ENCODE measurements around the gene DYNLT5. TPM values are rescaled to one million over a fixed set of nuclear protein-coding genes. Genes with fewer than 3 reads are reported as not detected.
"Not testable (repeated sequence)": the region's sequence is repeated elsewhere in the genome, so short reads cannot be mapped to it uniquely, and the experiment has no call there.

The DYNLT5 gene
- polyA plus RNA-seq, 1 of the 3 experiments (the other 2 are of a cell fraction): not detected

GRCh38 chr1:66723985-66724384 lies 28.3 kb upstream of the DYNLT5 start (continued):
- TF ChIP-seq JUND (IDR thresholded peaks at IDR 0.05): no peak

GRCh38 chr1:66725885-66726665 lies 26.2 kb upstream of the DYNLT5 start:
- Histone ChIP-seq H4K20me1 (ENCODE audit: insufficient read depth) (no peaks in the 10 kb centered on the region), H3K79me2 (ENCODE audit: insufficient read depth) (no peaks in the 10 kb centered on the region), H3K9ac (no peak overlapping the region), H3K27ac (ENCODE audit: low read depth in 2 of 2, low read length in 1 of 2) (peak overlapping the region in 1 of 2 experiments; percentile 48; a peak in 2 of 4 replicates), H3K9me3 (no peaks in the 10 kb centered on the region), H3K4me2 (no peak overlapping the region), H3K4me1 (ENCODE audit: control insufficient read depth in 1 of 2, insufficient read depth in 2 of 2, low read depth in 1 of 2, low read length in 1 of 2) (peaks cover 5 to 14% of the 10 kb centered on the region in 2 experiments; a peak in 2 of 4 replicates), H3F3A (replicated peaks; ENCODE audit: insufficient read depth) (peaks cover 14% of the 10 kb centered on the region), H3K27me3 (ENCODE audit: insufficient read depth) (no peaks in the 10 kb centered on the region), H2AFZ (ENCODE audit: low read depth) (peak overlapping the region; percentile 45; the same call in 1 of the 2 replicates), H3K9me2 (no peaks in the 10 kb centered on the region), H3K36me3 (replicated peaks in 1 of 2; ENCODE audit: control insufficient read depth in 1 of 2, insufficient read depth in 2 of 2, low read length in 1 of 2) (peaks cover 0 to 8% of the 10 kb centered on the region in 2 experiments), H3K4me3 (ENCODE audit: low read depth in 2 of 2, low read length in 1 of 2) (peak overlapping the region in 1 of 2 experiments; percentile 14; a peak in 1 of 4 replicates)
- TF ChIP-seq GABPA (IDR thresholded peaks at IDR 0.05; ENCODE audit: low read depth) (no peak), SMC3 (IDR thresholded peaks at IDR 0.05; ENCODE audit: low read depth, low read length) (peak; percentile 62), MAX (IDR thresholded peaks at IDR 0.05; ENCODE audit: low read depth) (0 out of 2 replicates have a peak, but pooled peaks have one; percentile 26), MEF2A (IDR thresholded peaks at IDR 0.05; ENCODE audit: borderline replicate concordance, low read depth) (no peak), RCOR1 (IDR thresholded peaks at IDR 0.05; ENCODE audit: low read length) (0 out of 2 replicates have a peak, but pooled peaks have one; percentile 14), CTCF (IDR thresholded peaks at IDR 0.05) (peak; percentile 98), RAD21 (IDR thresholded peaks at IDR 0.05; ENCODE audit: low read length) (peak; percentile 88)
- DNase-seq: peak; percentile 45
- ChIA-PET CTCF (interaction anchor here (0.6 to 3.9 kb wide), 58 partner anchors 10 to 765 kb away, joined by 3 to 33 read pairs (median 4); partner anchors contain the start of gene SGIP1), POLR2A (interaction anchor here (0.8 to 1.1 kb wide), 2 partner anchors 192 to 223 kb away, joined by 3 read pairs; partner anchors contain the start of gene SGIP1)
- WGBS (ENCODE audit: low lambda C conversion rate): 29% methylated on average over 9 of the region's 9 CpGs

- Histone ChIP-seq H3K36me3 (replicated peaks in 1 of 2; ENCODE audit: control insufficient read depth in 1 of 2, insufficient read depth in 2 of 2, low read length in 1 of 2) (peaks cover 0 to 8% of the 10 kb centered on the region in 2 experiments), H3K9ac (no peak overlapping the region), H3K4me1 (ENCODE audit: control insufficient read depth in 1 of 2, insufficient read depth in 2 of 2, low read depth in 1 of 2, low read length in 1 of 2) (peaks cover 5 to 24% of the 10 kb centered on the region in 2 experiments; a peak in 3 of 4 replicates), H3K27ac (ENCODE audit: low read depth in 2 of 2, low read length in 1 of 2) (peak overlapping the region in 1 of 2 experiments; percentile 47; a peak in 1 of 4 replicates), H3K27me3 (ENCODE audit: insufficient read depth) (no peaks in the 10 kb centered on the region), H3K9me2 (no peaks in the 10 kb centered on the region), H2AFZ (ENCODE audit: low read depth) (no peak overlapping the region), H3K9me3 (no peaks in the 10 kb centered on the region), H3K4me3 (ENCODE audit: low read depth in 2 of 2, low read length in 1 of 2) (no peak overlapping the region), H3F3A (replicated peaks; ENCODE audit: insufficient read depth) (peaks cover 18% of the 10 kb centered on the region), H3K79me2 (ENCODE audit: insufficient read depth) (no peaks in the 10 kb centered on the region), H3K4me2 (no peak overlapping the region), H4K20me1 (ENCODE audit: insufficient read depth) (no peaks in the 10 kb centered on the region)
- no peak for DNase-seq
- ChIA-PET CTCF (interaction anchor here (1.0 to 2.6 kb wide), 2 partner anchors 10 to 282 kb away, joined by 4 to 9 read pairs; no protein-coding TSS in a partner anchor), POLR2A (no interaction called here)
- TF ChIP-seq CHD2 (IDR thresholded peaks at IDR 0.05; ENCODE audit: low read length, partially characterized antibody): no peak
- WGBS (ENCODE audit: low lambda C conversion rate): 60% methylated on average over 2 of the region's 2 CpGs
Observed at GRCh38 chr1:66728021-66728420, 24.2 kb upstream of the DYNLT5 start.

GRCh38 chr1:66728716-66729115 lies 23.5 kb upstream of the DYNLT5 start:
- H2AFZ ChIP-seq (ENCODE audit: low read depth); H4K20me1 ChIP-seq (ENCODE audit: insufficient read depth); H3K79me2 ChIP-seq (ENCODE audit: insufficient read depth); H3K9me2 ChIP-seq; POLR2A ChIA-PET; H3K4me2 ChIP-seq; H3K27me3 ChIP-seq (ENCODE audit: insufficient read depth); H3K9ac ChIP-seq; H3K9me3 ChIP-seq; DNase-seq; H3K4me3 ChIP-seq (ENCODE audit: low read depth in 2 of 2, low read length in 1 of 2): not testable (repeated sequence)
- Histone ChIP-seq H3K4me1 (ENCODE audit: control insufficient read depth in 1 of 2, insufficient read depth in 2 of 2, low read depth in 1 of 2, low read length in 1 of 2) (peaks cover 5 to 30% of the 10 kb centered on the region in 2 experiments; a peak in 3 of 4 replicates), H3F3A (replicated peaks; ENCODE audit: insufficient read depth) (peaks cover 19% of the 10 kb centered on the region), H3K27ac (ENCODE audit: low read depth in 2 of 2, low read length in 1 of 2) (peak overlapping the region in 1 of 2 experiments; percentile 47; a peak in 2 of 4 replicates), H3K36me3 (replicated peaks in 1 of 2; ENCODE audit: control insufficient read depth in 1 of 2, insufficient read depth in 2 of 2, low read length in 1 of 2) (peaks cover 0 to 11% of the 10 kb centered on the region in 2 experiments)
- CTCF ChIA-PET: interaction anchor here (1.0 to 2.6 kb wide), 2 partner anchors 9 to 282 kb away, joined by 4 to 9 read pairs; no protein-coding TSS in a partner anchor
